HepG2 (cell line): ENCODE measurements around the gene CFAP221. TPM values are rescaled to one million over a fixed set of nuclear protein-coding genes. Genes with fewer than 3 reads are reported as not detected.

Experiments used
- FOXJ3 ChIP-seq: sonication (generic); formaldehyde crosslinking; IDR thresholded peaks from 2 replicates; pipeline ENCODE4 v1.4.0; 2020; ENCODE audit warnings: missing genetic modification reagents, mild to moderate bottlenecking, borderline replicate concordance
- FOXP1 ChIP-seq, 2 experiments: fragments of 450-650 bp in 1 of 2; IDR thresholded peaks; 2 replicates each; pipeline ENCODE4 v1.6.1; 2017 to 2018; ENCODE audit warnings: antibody characterized with exemption in 1 of 2
- HES4 ChIP-seq: sonication (generic); formaldehyde crosslinking; IDR thresholded peaks from 2 replicates; pipeline ENCODE4 v1.9.0; 2021; ENCODE audit warnings: mild to moderate bottlenecking, missing genetic modification reagents, borderline replicate concordance
- HMG20A ChIP-seq: IDR thresholded peaks from 2 replicates; pipeline ENCODE4 v1.6.1; 2016; ENCODE audit warnings: borderline replicate concordance
- HNRNPUL1 ChIP-seq: fragments of 200-400 bp; formaldehyde crosslinking; IDR thresholded peaks from 2 replicates; pipeline ENCODE4 v1.6.1; 2017; ENCODE audit warnings: low read depth, mild to moderate bottlenecking, low read length, moderate library complexity
- IRF9 ChIP-seq: sonication (generic); formaldehyde crosslinking; IDR thresholded peaks from 2 replicates; pipeline ENCODE4 v1.8.0; 2022; ENCODE audit warnings: missing genetic modification reagents, mild to moderate bottlenecking, borderline replicate concordance
- KLF15 ChIP-seq: sonication (generic); formaldehyde crosslinking; IDR thresholded peaks from 2 replicates; pipeline ENCODE4 v1.8.1; 2023; ENCODE audit warnings: borderline replicate concordance, mild to moderate bottlenecking, inconsistent platforms, missing genetic modification reagents, mixed read lengths
- MED8 ChIP-seq: sonication (generic); formaldehyde crosslinking; IDR thresholded peaks from 2 replicates; pipeline ENCODE4 v1.8.1; 2023; ENCODE audit warnings: mild to moderate bottlenecking, missing genetic modification reagents; ENCODE audit not compliant: insufficient replicate concordance
- NFAT5 ChIP-seq: sonication (generic); formaldehyde crosslinking; IDR thresholded peaks from 2 replicates; pipeline ENCODE4 v1.4.0; 2020; ENCODE audit warnings: missing genetic modification reagents
- PRDM15 ChIP-seq: sonication (generic); formaldehyde crosslinking; IDR thresholded peaks from 2 replicates; pipeline ENCODE4 v1.4.0; 2020; ENCODE audit warnings: missing genetic modification reagents
- SRF ChIP-seq: IDR thresholded peaks from 2 replicates; pipeline ENCODE4 v1.6.1; 2011; ENCODE audit warnings: mild to moderate bottlenecking, low read depth, low read length, moderate library complexity
- SUZ12 ChIP-seq: fragments of 150-350 bp; IDR thresholded peaks from 2 replicates; pipeline ENCODE4 v1.6.1; 2014; ENCODE audit warnings: low read depth, low read length
- ZNF205 ChIP-seq: IDR thresholded peaks from 2 replicates; pipeline ENCODE4 v1.6.1; 2018; ENCODE audit warnings: missing biosample characterization, missing genetic modification reagents
- ZNF253 ChIP-seq: sonication (generic); formaldehyde crosslinking; IDR thresholded peaks from 2 replicates; pipeline ENCODE4 v1.8.0; 2022; ENCODE audit warnings: mild to moderate bottlenecking, missing genetic modification reagents, borderline replicate concordance
- ZNF468 ChIP-seq: sonication (generic); formaldehyde crosslinking; IDR thresholded peaks from 2 replicates; pipeline ENCODE4 v1.8.0; 2022; ENCODE audit warnings: mild to moderate bottlenecking, moderate library complexity, missing genetic modification reagents
- ZNF615 ChIP-seq: sonication (generic); formaldehyde crosslinking; IDR thresholded peaks from 2 replicates; pipeline ENCODE4 v1.5.0; 2020; ENCODE audit warnings: mild to moderate bottlenecking, missing genetic modification reagents, borderline replicate concordance
- ZNF7 ChIP-seq: IDR thresholded peaks from 2 replicates; pipeline ENCODE4 v1.6.1; 2016; ENCODE audit warnings: missing biosample characterization, missing genetic modification reagents
- ZNF776 ChIP-seq: sonication (generic); formaldehyde crosslinking; IDR thresholded peaks from 2 replicates; pipeline ENCODE4 v1.4.0; 2020; ENCODE audit warnings: mild to moderate bottlenecking, missing genetic modification reagents
- ZNF816 ChIP-seq: sonication (generic); formaldehyde crosslinking; IDR thresholded peaks from 2 replicates; pipeline ENCODE4 v1.8.0; 2022; ENCODE audit warnings: missing genetic modification reagents, mild to moderate bottlenecking, borderline replicate concordance
- polyA plus RNA-seq, 8 experiments: library from polyadenylated mRNA; depleted of rRNA in 3 of 8; stranded (reverse) in 7 of 8; unstranded in 1 of 8; fragments of >200 nt; fragmentation: Illumina TruSeq in 4 of 8; extraction: Trizol in 4 of 8; gene quantifications; 2 replicates each; pipeline versions ENCODE4 v1.2.1 to v1.2.3, GENCODE V29; 2011 to 2016; ENCODE audit warnings: low read depth in 4 of 8, missing spikeins in 1 of 8, mixed read lengths in 1 of 8; ENCODE audit not compliant: insufficient read depth in 1 of 8
- total RNA-seq, 5 experiments: library from RNA; depleted of rRNA; stranded (reverse); fragments of >200 nt; fragmentation: Illumina TruSeq; extraction: Trizol; gene quantifications; 2 replicates each; pipeline ENCODE4 v1.2.3, GENCODE V29; 2016; ENCODE audit warnings: low read depth in 1 of 5

CFAP221 gene
- total and polyA plus RNA-seq, 2 of the 13 experiments (the other 11 are each of a cell fraction or from before 2014, with no cell fraction given), result not detected

GRCh38 chr2:119544075-119544938 lies at the start of gene CFAP221 (continued):
- TF ChIP-seq ZNF205 (CRISPR knock-in tag) (no peak), ZNF253 (CRISPR knock-in tag) (no peak), KLF15 (CRISPR knock-in tag) (no peak), SRF (no peak), ZNF816 (CRISPR knock-in tag) (no peak), FOXP1 (IDR thresholded peaks at IDR 0.05) (no peak), FOXP1 (CRISPR knock-in tag; IDR thresholded peaks at IDR 0.05) (no peak), HMG20A (no peak), ZNF7 (CRISPR knock-in tag) (no peak), NFAT5 (no peak), PRDM15 (CRISPR knock-in tag) (no peak), SUZ12 (no peak), ZNF468 (no peak), MED8 (no peak), HES4 (peak; percentile 9; the same call in 1 of the 2 replicates), IRF9 (CRISPR knock-in tag) (no peak), ZNF776 (CRISPR knock-in tag) (no peak), FOXJ3 (CRISPR knock-in tag) (no peak), ZNF615 (CRISPR knock-in tag) (no peak), HNRNPUL1 (no peak)
